ENCODE results near the gene CLK3. TPM values are rescaled to one million over a fixed set of nuclear protein-coding genes. Genes with fewer than 3 reads are reported as not detected.

Gene CLK3
- total RNA-seq, 1 experiment from 2014 or later = 70.7 TPM

DNA sequence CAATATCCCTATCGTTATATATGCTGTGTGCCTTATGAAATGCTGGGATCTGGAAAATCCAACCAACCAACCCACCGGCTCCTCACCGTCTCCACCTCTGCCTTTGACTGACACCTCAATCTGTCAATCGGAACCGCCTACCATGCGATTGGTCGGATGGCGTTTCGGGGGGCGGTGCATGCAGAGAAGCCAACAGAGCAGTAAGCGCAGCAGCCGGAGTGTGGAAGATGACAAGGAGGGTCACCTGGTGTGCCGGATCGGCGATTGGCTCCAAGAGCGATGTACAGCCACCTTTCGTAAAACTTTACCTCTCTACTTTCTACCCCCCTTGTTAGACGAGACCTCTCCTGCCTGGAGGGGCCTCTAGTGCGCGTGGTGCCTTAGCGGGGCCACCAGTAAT, 6.3 kb downstream of the CLK3 start:
- Histone ChIP-seq H3K4me3 (no peak overlapping the region), H2AFZ (no peak overlapping the region), H3F3A (ENCODE audit: insufficient read depth, low read depth) (peaks cover 3% of the 10 kb centered on the region; the same call in 1 of the 2 replicates), H3K27me3 (ENCODE audit: insufficient read depth, low read depth) (no peaks in the 10 kb centered on the region), H3K4me1 (replicated peaks; ENCODE audit: insufficient read depth) (peaks cover 8% of the 10 kb centered on the region), H3K27ac (no peak overlapping the region), H3K9me2 (ENCODE audit: insufficient read depth) (no peaks in the 10 kb centered on the region), H3K79me2 (ENCODE audit: low read depth) (peaks cover 46% of the 10 kb centered on the region), H4K20me1 (ENCODE audit: insufficient read depth) (peaks cover 76% of the 10 kb centered on the region), H3K9me3 (ENCODE audit: insufficient read depth, low read depth) (no peaks in the 10 kb centered on the region), H3K36me3 (ENCODE audit: low read depth) (peaks cover 11% of the 10 kb centered on the region; the same call in 1 of the 2 replicates), H3K4me2 (no peak overlapping the region)
- TF ChIP-seq, protein P1, sequence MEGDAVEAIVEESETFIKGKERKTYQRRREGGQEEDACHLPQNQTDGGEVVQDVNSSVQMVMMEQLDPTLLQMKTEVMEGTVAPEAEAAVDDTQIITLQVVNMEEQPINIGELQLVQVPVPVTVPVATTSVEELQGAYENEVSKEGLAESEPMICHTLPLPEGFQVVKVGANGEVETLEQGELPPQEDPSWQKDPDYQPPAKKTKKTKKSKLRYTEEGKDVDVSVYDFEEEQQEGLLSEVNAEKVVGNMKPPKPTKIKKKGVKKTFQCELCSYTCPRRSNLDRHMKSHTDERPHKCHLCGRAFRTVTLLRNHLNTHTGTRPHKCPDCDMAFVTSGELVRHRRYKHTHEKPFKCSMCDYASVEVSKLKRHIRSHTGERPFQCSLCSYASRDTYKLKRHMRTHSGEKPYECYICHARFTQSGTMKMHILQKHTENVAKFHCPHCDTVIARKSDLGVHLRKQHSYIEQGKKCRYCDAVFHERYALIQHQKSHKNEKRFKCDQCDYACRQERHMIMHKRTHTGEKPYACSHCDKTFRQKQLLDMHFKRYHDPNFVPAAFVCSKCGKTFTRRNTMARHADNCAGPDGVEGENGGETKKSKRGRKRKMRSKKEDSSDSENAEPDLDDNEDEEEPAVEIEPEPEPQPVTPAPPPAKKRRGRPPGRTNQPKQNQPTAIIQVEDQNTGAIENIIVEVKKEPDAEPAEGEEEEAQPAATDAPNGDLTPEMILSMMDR (conservative IDR thresholded peaks at IDR 0.05) = no peak
- TF ChIP-seq EZH2 (IDR thresholded peaks at IDR 0.05; ENCODE audit: low read depth) = no peak
- BruUV-seq (replicated peaks) = no TSS peak
- DNase-seq = peak in 1 of 2 experiments; percentile 23
- ChIA-PET CTCF (interaction anchor here (0.6 kb wide), 1 partner anchor 57 kb away, joined by 6 read pairs; no protein-coding TSS in a partner anchor), POLR2A (ENCODE audit: unreplicated experiment) (no interaction called here)
- intact Hi-C loops (cut with micrococcal nuclease; ENCODE audit: unreplicated experiment) = no loop called here

DNA sequence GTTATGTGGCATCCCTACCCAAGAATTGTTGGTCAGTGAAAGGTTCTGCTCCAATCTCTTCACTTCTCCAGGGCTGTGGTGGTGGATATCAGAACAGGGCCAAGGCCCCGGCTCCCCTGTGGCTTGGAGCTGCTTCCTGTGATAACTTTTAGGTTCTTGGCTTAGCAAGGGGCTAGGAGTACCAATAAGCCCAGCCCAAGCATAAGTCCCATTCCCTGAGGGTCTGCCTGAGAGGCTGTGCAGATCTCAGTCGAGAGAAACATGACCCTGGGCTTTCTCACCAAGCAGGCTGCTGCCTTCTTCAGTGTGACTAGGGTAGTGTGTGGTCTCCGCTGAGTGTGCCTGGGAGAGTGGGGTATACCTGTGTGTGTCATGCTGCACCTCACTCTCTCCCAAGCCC, 7.1 kb downstream of the CLK3 start:
- peaks cover 11% of the 10 kb centered on the region; the same call in 1 of the 2 replicates for H3K36me3 ChIP-seq (ENCODE audit: low read depth)
- no peaks in the 10 kb centered on the region for H3K9me2 ChIP-seq (ENCODE audit: insufficient read depth)
- H3K27me3 ChIP-seq (ENCODE audit: insufficient read depth, low read depth) = no peaks in the 10 kb centered on the region
- 0 out of 2 replicates have a peak, but pooled peaks cover under 1% of the 10 kb centered on the region for H3K4me1 ChIP-seq (replicated peaks; ENCODE audit: insufficient read depth)
- H3K27ac ChIP-seq = no peak overlapping the region
- H3K79me2 ChIP-seq (ENCODE audit: low read depth) = peaks cover 38% of the 10 kb centered on the region
- intact Hi-C loops (cut with micrococcal nuclease; ENCODE audit: unreplicated experiment) = no loop called here
- no peak overlapping the region for H3K4me2 ChIP-seq
- BruUV-seq (replicated peaks) = no TSS peak
- no peak overlapping the region for H2AFZ ChIP-seq
- no peak overlapping the region for H3K4me3 ChIP-seq
- no peak for TF ChIP-seq EZH2 (IDR thresholded peaks at IDR 0.05; ENCODE audit: low read depth)
- TF ChIP-seq, protein P1 (conservative IDR thresholded peaks at IDR 0.05) = no peak
- H3K9me3 ChIP-seq (ENCODE audit: insufficient read depth, low read depth) = no peaks in the 10 kb centered on the region
- H3F3A ChIP-seq (ENCODE audit: insufficient read depth, low read depth) = no peaks in the 10 kb centered on the region; the same call in 1 of the 2 replicates
- ChIA-PET CTCF (no interaction called here), POLR2A (ENCODE audit: unreplicated experiment) (no interaction called here)
- peaks cover 67% of the 10 kb centered on the region for H4K20me1 ChIP-seq (ENCODE audit: insufficient read depth)
- DNase-seq = peak in 1 of 2 experiments; percentile 12

DNA sequence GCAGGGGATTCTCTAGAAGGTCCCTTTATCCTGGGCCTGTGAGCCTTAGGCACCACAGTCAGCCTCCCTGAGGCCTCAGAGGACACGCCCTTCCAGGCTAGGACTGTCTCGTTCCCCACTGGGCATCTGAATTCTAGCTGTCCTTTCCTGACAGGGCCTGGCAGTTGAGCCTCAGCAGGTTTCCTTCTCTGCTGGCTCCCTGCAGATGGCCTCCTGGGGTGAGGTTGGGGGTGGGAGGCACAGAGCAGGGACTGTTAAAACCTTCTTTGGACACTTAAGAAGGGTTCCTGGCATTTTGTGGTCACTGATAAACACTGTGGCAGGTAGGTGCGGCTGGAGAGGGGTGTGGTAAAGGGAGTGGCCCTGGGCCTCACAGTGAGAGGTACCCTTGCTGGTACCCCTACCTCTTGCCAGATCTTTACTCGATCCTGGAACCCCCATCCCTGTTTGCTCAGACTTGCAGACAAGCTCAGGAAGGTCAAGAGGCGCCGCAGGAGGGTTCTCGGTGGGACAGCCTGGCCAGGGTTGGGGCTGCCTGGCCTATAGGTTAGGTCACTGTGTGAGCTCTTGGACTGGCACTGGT, 8.5 kb downstream of the CLK3 start:
- BruUV-seq (replicated peaks) = no TSS peak
- Histone ChIP-seq H3F3A (ENCODE audit: insufficient read depth, low read depth) (no peaks in the 10 kb centered on the region; the same call in 1 of the 2 replicates), H3K27me3 (ENCODE audit: insufficient read depth, low read depth) (no peaks in the 10 kb centered on the region), H3K4me3 (no peak overlapping the region), H2AFZ (no peak overlapping the region), H3K9me3 (ENCODE audit: insufficient read depth, low read depth) (no peaks in the 10 kb centered on the region), H3K36me3 (ENCODE audit: low read depth) (peaks cover 14% of the 10 kb centered on the region; the same call in 1 of the 2 replicates), H3K4me1 (replicated peaks; ENCODE audit: insufficient read depth) (no peaks in the 10 kb centered on the region), H3K9me2 (ENCODE audit: insufficient read depth) (no peaks in the 10 kb centered on the region), H3K4me2 (no peak overlapping the region), H3K27ac (no peak overlapping the region), H3K79me2 (ENCODE audit: low read depth) (peaks cover 25% of the 10 kb centered on the region), H4K20me1 (ENCODE audit: insufficient read depth) (peaks cover 63% of the 10 kb centered on the region)
- ChIA-PET CTCF (no interaction called here), POLR2A (ENCODE audit: unreplicated experiment) (interaction anchor here (0.6 kb wide), 1 partner anchor 37 kb away, joined by 3 read pairs; no protein-coding TSS in a partner anchor)
- intact Hi-C loops (cut with micrococcal nuclease; ENCODE audit: unreplicated experiment) = no loop called here
- no peak for TF ChIP-seq EZH2 (IDR thresholded peaks at IDR 0.05; ENCODE audit: low read depth)
- TF ChIP-seq, protein P1 (conservative IDR thresholded peaks at IDR 0.05) = no peak
- DNase-seq = no peak
